HG02970 (cell line): ENCODE measurements around the gene PARD3.
"Not testable (repeated sequence)": the region's sequence is repeated elsewhere in the genome, so short reads cannot be mapped to it uniquely, and the experiment has no call there.

Experiments
- ATAC-seq: cut with Tn5 transposase; IDR thresholded peaks from one replicate; pipeline ENCODE4 v1.9.1; 2021; ENCODE audit warnings: mild to moderate bottlenecking, moderate library complexity, moderate number of reproducible peaks; ENCODE audit not compliant: unreplicated experiment, low FRiP score

Gene PARD3

GRCh38 chr10:34748767-34749166 lies 66.3 kb downstream of the PARD3 start:
- ATAC-seq, result no peak

- no peak for ATAC-seq
Measured at GRCh38 chr10:34748357-34748756, 66.7 kb downstream of the PARD3 start.

DNA sequence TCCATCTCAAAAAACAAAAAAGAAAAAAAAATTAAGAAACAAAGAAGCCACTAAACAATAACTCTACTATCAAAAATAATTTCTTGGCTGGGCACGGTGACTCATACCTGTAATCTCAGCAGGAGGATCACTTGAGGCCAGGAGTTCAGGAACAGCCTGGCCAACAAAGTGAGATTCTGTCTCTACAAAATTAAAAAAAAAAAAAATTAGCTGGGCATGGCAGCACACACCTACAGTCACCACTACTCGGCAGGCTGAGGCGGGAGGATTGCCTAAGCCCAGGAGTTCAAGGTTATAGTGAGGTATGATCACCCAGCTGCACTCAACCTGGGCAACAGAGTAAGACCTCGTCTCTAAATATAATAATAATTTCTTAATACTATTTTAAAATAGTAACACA lies 69.0 kb downstream of the PARD3 start:
- no peak for ATAC-seq

DNA sequence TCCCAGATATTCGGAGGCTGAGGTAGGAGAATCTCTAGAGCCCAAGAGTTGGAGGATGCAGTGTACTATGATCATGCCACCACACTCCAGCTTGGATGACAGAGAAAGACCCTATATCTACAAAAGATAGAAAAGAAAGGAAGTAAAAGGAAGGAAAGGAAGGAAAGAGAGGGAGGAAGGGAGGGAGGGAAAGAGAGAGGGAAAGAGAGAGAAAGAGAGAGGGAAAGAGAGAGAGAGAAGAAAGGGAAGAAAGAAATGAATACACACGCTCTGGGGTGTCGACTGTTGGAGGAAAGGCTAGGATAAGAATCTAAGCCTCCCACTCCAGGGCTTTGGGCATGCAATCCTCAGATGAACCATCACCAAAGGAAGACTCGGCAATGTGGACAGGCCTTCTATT lies 69.9 kb downstream of the PARD3 start:
- no peak for ATAC-seq

GRCh38 chr10:34744590-34744989 lies 70.5 kb downstream of the PARD3 start:
- no peak for ATAC-seq

DNA sequence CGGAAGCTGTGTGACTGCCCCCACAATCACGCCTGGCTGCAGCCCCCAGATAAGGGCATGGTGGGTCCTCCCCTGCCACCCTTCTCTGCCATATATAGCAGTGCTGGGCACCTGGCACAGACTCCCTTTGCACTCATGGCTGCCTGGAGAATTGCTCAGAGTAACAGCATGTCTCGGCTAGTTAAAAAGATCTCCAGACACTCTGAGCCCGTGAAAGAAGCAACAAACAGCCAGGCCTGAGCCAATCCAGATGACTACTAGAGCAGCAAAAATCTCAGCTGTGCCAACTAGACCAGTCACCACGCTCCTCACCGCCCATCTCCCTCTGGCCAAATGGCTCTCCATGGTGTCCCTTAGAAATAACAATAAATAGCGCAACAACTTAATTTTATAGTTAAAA lies 71.3 kb downstream of the PARD3 start:
- no peak for ATAC-seq

GRCh38 chr10:34742456-34742855 lies 72.6 kb downstream of the PARD3 start:
- no peak for ATAC-seq

- ATAC-seq, result not testable (repeated sequence)
Measured at GRCh38 chr10:34741087-34741486, 74.0 kb downstream of the PARD3 start.

DNA sequence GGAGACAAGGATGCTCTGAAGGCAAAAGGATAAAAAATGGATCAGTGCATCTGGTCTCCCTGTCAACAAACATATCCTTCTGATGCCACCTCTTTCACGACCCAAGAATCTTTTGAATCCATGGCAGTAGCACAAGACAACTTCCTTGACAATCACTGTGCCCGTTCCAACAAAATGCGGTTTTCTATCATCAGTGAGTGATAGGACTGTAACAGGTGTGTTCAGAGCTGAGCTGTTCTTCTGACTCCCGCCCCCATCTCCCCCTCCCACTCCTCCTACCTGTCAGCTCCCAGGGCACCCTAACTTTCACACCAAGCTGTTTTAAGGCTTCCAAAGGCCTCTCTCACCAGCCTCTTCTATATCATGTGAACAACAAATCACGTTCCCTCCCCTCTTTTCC lies 74.8 kb downstream of the PARD3 start:
- ATAC-seq, result no peak

- no peak for ATAC-seq
Measured at GRCh38 chr10:34739915-34740314, 75.2 kb downstream of the PARD3 start.

DNA sequence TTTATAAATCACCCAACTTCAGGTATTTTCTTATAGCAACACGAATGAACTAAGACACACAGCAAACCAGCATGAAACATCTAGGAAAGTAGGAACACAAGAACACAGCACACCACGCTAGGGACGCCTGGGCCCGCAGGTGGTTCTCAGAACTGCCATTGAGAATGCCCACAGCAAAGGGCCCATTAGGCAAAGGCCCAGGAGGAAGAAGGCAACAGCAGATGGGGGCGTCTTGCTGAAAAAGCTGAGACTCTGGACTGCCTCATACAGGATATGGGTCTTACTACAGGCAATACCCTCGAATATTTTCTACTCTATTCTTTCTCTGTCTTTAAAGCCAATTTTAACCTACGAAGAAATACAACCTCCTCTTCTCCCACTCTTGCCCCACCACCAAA lies 77.3 kb downstream of the PARD3 start:
- no peak for ATAC-seq

DNA sequence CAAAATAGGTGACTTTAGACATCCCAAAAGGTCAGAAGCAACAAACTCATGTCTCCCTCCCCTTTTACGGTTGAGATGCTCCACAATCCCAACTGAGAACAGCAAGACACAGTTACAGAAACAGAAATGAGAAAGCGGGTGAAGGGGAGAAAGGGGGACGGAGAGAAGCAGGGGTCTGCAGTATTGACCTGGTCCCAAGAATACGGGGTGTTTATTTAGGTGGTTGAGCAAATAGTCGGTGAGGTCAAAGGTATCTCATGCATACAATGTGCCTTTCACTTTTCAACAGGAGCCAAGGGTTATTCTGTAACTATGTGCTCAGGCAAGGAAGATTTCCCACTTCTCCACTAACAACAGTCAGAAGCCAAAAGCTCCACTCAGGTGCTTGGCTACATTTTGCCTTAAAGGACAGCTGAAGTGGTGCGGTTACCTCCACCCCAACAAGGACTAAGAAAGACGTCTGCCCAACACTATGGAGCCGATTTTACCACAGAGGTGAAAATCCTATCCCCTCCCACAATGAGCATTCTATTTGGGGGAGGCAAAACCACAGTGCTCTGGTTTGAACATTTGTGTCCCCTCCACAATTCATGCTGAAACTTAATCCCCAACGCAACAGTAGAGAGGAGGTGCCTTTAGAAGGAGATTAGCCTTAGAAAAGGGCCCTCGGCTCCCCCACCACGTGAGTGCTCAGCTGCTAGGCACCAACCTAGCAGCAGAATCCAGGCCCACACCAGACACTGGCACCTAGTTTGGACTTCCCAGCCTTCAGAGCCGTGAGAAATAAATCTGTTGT lies 77.9 kb downstream of the PARD3 start:
- ATAC-seq, result no peak

- no peak for ATAC-seq
Measured at GRCh38 chr10:34734918-34735317, 80.2 kb downstream of the PARD3 start.

DNA sequence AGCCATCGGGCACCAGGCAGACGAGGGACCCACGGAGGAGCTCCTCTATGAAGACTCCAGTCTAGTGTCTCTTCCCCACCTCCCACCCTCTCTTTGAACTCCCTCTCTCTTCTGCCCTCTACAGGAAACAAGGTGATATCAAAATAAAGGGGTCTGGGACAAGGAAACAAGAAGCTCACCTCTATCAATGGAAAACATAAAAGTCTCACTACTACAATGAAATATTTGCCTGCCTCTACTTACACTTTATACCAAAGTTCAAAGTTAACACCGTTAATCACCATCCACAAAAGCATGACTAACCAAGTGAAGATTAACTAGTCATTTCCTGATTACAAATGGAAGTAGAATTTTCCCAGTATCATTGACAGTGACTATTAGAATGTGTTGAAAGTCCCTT lies 82.2 kb downstream of the PARD3 start:
- no peak for ATAC-seq

DNA sequence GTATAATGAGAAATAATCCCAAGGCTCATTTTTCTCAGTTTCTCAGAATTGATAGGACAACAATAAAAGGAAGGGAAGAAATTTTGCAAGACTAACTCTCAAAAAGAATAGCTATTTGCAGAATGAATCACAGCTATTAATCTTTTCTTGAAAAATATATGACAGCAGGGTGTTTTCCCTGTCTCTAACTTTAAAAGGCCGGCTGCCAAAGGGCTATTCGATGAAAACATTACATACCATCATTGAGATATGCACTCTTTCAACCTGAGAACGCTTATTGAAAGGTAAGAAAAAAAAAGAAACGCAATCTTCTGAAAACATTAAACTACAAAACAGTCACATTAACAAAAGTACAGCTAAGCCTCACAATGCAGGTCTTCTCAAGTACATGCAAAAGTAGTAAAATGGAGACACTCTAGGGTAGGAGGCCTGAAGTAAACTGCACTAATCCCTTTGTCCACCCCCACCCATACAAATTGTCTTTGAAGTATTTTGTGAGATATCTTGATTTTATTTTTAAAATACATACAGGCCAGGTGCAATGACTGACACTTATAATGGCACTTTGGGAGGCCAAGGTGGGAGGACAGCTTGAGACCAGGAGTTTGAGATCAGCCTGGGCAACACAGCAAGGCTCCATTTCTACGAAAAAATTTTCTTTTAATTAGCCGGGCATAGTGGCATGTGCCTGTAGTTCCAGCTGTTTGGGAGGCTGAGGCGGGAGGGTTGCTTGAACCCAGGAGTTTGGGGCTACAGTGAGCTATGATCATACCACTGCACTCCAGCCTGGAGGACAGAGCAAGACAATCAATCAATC lies 83.0 kb downstream of the PARD3 start:
- ATAC-seq, result no peak

DNA sequence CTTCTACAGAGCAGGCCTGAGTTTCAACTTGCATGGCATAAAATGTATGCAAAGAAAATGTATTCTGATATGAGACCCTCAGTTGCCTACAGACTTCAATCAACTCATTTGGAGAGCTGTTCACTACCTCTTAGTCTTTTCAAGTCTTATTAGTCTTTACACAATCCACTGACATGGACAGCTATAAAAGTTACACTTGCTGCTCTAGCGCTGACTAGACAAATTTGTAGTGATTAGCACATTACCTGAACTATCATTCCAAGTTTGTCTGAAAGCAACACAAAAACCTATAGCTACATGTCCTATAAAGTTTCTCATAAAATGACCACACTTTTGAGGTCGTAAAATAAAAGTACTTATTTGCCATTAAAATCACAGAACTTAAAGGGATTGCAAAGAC lies 83.9 kb downstream of the PARD3 start:
- ATAC-seq, result no peak

GRCh38 chr10:34730726-34731125 lies 84.4 kb downstream of the PARD3 start:
- no peak for ATAC-seq

DNA sequence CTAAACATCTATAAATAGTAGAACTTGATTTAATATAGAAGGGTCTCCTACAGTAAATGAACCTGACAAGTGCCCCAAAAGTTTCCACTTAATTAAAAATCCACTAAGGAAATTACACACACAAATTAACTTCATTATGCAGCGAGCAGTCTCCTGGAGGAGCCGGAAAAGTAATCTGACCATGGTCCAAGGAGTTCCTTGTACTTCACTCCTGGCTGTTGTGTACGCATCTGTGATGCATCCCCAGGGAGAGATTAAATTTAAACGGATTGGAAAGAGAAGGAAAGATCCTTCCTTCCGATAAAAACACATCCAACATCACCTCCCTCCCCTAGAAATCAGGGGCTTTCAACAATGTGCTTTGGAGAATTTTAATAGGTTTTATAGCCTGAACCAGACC lies 85.5 kb downstream of the PARD3 start:
- no peak for ATAC-seq

DNA sequence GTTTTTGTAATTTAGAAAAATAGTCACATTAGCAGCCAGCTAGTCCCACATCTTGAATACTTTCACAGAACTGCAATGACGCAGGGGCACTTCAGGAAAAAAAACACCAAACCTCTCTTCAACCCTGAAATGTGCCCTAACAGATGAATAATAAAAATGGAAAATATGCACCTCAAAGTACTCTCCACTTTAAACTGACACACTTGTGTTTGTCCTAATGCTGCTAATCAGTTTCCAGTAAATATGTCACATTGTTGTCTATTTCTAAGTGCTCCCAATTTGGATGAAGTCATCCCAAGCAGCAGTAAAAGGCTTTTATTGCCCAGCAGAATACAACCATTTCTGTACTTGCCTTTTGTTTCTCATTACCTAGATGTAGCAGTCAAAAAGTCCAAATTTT lies 86.7 kb downstream of the PARD3 start:
- ATAC-seq, result no peak

GRCh38 chr10:34727595-34728033 lies 87.5 kb downstream of the PARD3 start:
- ATAC-seq, result no peak

DNA sequence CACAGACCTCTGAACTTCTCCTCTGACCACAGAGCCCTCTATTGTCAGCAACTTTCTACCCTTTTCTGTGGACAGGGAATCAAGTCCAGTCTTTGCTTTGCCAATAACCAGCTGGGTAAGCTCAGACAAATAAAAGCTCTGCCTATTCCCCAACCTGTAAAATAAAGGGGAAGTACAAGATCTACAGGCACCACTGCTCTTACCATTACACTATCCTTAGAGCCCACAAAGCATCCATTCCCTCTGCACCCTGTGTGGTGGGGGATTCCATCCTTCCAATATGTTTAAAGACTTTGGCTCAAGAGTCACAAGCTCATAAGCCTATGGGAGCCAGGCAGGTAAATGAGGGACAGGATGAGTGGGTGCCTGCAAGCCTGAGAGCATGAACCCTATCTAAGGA lies 88.2 kb downstream of the PARD3 start:
- no peak for ATAC-seq

DNA sequence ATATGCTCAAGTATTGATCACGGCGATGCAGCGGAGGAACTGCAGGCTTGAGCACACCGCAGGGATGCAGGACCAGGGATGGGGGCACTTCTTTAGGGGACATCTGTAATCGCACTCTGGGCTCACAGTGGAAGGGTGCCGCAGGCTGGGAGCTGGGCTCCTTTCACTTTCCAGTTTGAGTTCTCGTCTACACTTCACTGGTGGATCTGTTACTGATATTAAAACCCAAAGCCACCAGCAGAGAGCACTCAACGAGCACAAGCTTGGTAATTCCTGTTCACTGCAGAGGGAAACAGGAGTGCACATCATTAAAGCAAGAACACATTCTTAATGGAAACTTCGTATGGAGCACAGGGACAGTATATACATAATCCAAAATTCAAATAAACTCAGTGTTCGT lies 91.3 kb downstream of the PARD3 start:
- ATAC-seq, result no peak
